Esophagus muscularis mucosa (tissue), 4 donors: ENCODE results near the gene ADCY5. TPM values are rescaled to one million over a fixed set of nuclear protein-coding genes. Genes with fewer than 3 reads are reported as not detected.

Source experiments
- DNase-seq: peaks from one replicate; pipeline ENCODE4 v3.0.0-alpha.2; 2017; ENCODE audit errors: extremely low spot score
- H3K27ac ChIP-seq, 4 donors: fragments of 200-600 bp; sonication (generic); replicated peaks in 1 of 4; 1 replicate in 3 of 4; 2 replicates in 1 of 4; pipeline ENCODE4 v1.5.1; 2016 to 2019; ENCODE audit warnings: mild to moderate bottlenecking in 1 of 4
- H3K27me3 ChIP-seq, 4 donors: fragments of 200-600 bp; sonication (generic); one replicate each; pipeline versions ENCODE4 v1.5.1 to v1.6.0; 2016 to 2019
- H3K36me3 ChIP-seq, 4 donors: fragments of 200-600 bp; sonication (generic); one replicate each; pipeline ENCODE4 v1.5.1; 2016 to 2019
- H3K4me1 ChIP-seq, 4 donors: fragments of 200-600 bp; sonication (generic); one replicate each; pipeline ENCODE4 v1.5.1; 2016 to 2019
- H3K4me3 ChIP-seq, 4 donors: fragments of 200-600 bp; sonication (generic); 1 replicate in 2 of 4; 2 replicates in 2 of 4; pipeline ENCODE4 v1.5.1; 2016 to 2019; ENCODE audit warnings: mild to moderate bottlenecking in 4 of 4, moderate library complexity in 1 of 4
- H3K9me3 ChIP-seq, 4 donors: fragments of 200-600 bp; sonication (generic); 1 replicate in 3 of 4; 2 replicates in 1 of 4; pipeline ENCODE4 v1.5.1; 2016 to 2019
- CTCF ChIP-seq, 3 experiments: fragments of 200-600 bp in 2 of 3; fragments of 450-650 bp in 1 of 3; sonication (generic) in 2 of 3; IDR thresholded peaks; one replicate each; pipeline ENCODE4 v1.5.1; 2017 to 2019; ENCODE audit warnings: antibody characterized with exemption in 3 of 3, mild to moderate bottlenecking in 2 of 3, moderate library complexity in 1 of 3
- EP300 ChIP-seq: sonication (generic); formaldehyde crosslinking; IDR thresholded peaks from one replicate; pipeline ENCODE4 v1.6.1; 2017; ENCODE audit warnings: antibody characterized with exemption
- POLR2A ChIP-seq: fragments of 450-650 bp; IDR thresholded peaks from one replicate; pipeline ENCODE4 v1.6.1; 2017; ENCODE audit warnings: antibody characterized with exemption, moderate library complexity, mild to moderate bottlenecking, low read depth
- POLR2AphosphoS5 ChIP-seq, 2 donors: sonication (generic); formaldehyde crosslinking; IDR thresholded peaks; one replicate each; pipeline ENCODE4 v1.6.1; 2017; ENCODE audit warnings: antibody characterized with exemption in 2 of 2
- WGBS: methylation state at CpG from one replicate; pipeline ENCODE4 v1.1.5; 2018; 5-methylcytosine and 5-hydroxymethylcytosine counted together
- intact Hi-C: fragments of 100-400 bp; cut with DNase I; formaldehyde crosslinking; loops from one replicate; pipeline ENCODE4 v1.15.1; 2023
- total RNA-seq, 4 donors: library from RNA; depleted of rRNA; stranded (reverse); fragments of >200 nt; gene quantifications; one replicate each; pipeline versions ENCODE4 v1.1.0 to v1.2.1, GENCODE V29; 2016

Gene ADCY5
- total RNA-seq, 4 donors from 2014 or later = 133 to 228 (median 189) TPM

DNA sequence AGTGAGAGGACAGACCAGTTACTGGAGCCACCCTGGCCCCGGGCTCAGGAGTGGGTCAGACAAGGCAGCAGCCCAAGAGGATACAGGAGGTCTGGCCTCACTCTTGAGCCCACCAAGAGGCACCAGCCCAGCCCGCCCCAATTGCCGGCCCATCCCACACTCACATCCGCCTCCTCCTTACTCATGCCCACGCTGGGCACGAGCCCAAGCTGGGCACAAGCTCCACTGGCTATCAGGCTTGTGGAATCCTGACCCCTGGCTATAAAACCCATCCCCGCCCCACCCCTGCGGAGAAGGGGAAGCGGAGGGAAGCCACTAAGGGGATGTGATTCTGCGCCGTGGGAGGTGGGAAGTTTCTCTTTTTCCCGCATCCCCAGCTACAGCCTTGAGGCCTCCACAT, 25.9 kb downstream of the ADCY5 start:
- 58% methylated on average over 6 of the region's 12 CpGs for WGBS
- no peaks in the 10 kb centered on the region for H3K9me3 ChIP-seq
- peak overlapping the region in 1 of 4 donors; percentile 1 for H3K4me3 ChIP-seq
- no peaks in the 10 kb centered on the region for H3K27me3 ChIP-seq
- no peaks in the 10 kb centered on the region for H3K36me3 ChIP-seq
- intact Hi-C loops = no loop called here
- peak overlapping the region; percentile 91 to 97 (median 94) for H3K27ac ChIP-seq
- TF ChIP-seq EP300 = no peak
- TF ChIP-seq POLR2AphosphoS5 (IDR thresholded peaks at IDR 0.05) = peak; percentile 20 to 53
- no peak for TF ChIP-seq POLR2A
- TF ChIP-seq CTCF (IDR thresholded peaks at IDR 0.05) = no peak
- no peak for DNase-seq
- peaks cover 85 to 100% (median 99%) of the 10 kb centered on the region in 4 donors for H3K4me1 ChIP-seq

DNA sequence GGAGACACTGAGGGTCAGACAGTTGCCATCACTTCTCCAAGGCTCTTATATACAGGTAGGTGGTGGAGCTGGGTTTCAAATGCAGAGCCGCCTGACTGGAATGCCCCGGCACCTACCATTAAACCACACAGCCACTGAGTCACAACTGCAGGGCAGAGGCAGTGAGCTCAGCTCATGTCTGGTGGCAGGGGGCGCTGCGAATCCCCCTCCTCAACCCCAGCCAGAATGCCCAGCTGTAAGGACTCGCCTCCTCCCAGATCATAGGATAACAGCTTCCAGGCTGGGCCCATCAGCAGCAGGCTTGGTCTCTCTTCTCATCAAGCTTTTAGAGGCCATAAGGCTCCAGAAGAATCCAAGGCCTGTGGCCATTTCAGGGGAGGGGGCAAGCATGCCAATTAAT, 26.4 kb downstream of the ADCY5 start:
- intact Hi-C loops = no loop called here
- TF ChIP-seq POLR2AphosphoS5 (IDR thresholded peaks at IDR 0.05) (no peak), CTCF (IDR thresholded peaks at IDR 0.05) (no peak), EP300 (no peak), POLR2A (no peak)
- no peaks in the 10 kb centered on the region for H3K27me3 ChIP-seq
- H3K4me3 ChIP-seq = no peak overlapping the region
- 87% methylated on average over 5 of the region's 5 CpGs for WGBS
- H3K9me3 ChIP-seq = no peaks in the 10 kb centered on the region
- peaks cover 84 to 100% (median 100%) of the 10 kb centered on the region in 4 donors for H3K4me1 ChIP-seq
- no peak for DNase-seq
- peak overlapping the region; percentile 91 to 97 (median 94) for H3K27ac ChIP-seq
- H3K36me3 ChIP-seq = no peaks in the 10 kb centered on the region

- Histone ChIP-seq H3K4me1 (peaks cover 86 to 100% (median 100%) of the 10 kb centered on the region in 4 donors), H3K9me3 (no peaks in the 10 kb centered on the region), H3K27me3 (no peaks in the 10 kb centered on the region), H3K27ac (peak overlapping the region; percentile 91 to 97 (median 94)), H3K4me3 (no peak overlapping the region), H3K36me3 (no peaks in the 10 kb centered on the region)
- 59% methylated on average over 6 of the region's 6 CpGs for WGBS
- TF ChIP-seq POLR2A (no peak), EP300 (no peak), POLR2AphosphoS5 (IDR thresholded peaks at IDR 0.05) (no peak), CTCF (IDR thresholded peaks at IDR 0.05) (no peak)
- DNase-seq = no peak
- intact Hi-C loops = no loop called here
These were observed 27.3 kb downstream of the ADCY5 start for GRCh38 chr3:123421353-123422174.

DNA sequence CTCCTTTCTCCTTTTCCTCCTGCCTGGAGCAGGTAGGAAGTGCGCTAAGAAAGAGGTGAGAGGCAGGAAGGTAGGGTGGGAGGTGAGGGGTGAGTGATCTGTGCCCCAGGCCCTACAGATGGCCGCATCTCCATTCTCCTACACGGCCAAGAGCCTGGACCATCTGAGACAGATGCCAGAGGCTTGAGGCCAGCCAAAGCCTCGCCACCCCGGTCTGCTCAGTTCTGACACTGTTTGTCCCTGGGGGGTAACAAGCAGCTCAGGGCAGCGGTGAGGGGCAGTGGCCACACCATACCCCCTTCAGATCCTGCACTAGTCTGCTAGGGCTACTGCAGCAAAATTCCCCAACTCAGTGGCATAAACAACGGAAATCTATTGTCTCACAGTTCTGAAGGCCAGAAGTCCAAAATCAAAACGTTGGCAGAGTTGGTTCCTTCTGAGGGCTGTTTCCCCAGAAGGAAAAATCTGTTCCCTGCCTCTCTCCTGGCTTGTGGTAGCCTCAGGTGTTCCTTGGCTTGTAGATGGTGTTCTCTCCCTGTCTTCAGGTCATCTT, 28.4 kb downstream of the ADCY5 start:
- Histone ChIP-seq H3K27me3 (no peaks in the 10 kb centered on the region), H3K4me1 (peaks cover 86 to 100% (median 100%) of the 10 kb centered on the region in 4 donors), H3K36me3 (no peaks in the 10 kb centered on the region), H3K27ac (peak overlapping the region; percentile 91 to 97 (median 94)), H3K9me3 (no peaks in the 10 kb centered on the region), H3K4me3 (no peak overlapping the region)
- 71% methylated on average over 8 of the region's 8 CpGs for WGBS
- intact Hi-C loops = no loop called here
- TF ChIP-seq POLR2AphosphoS5 (IDR thresholded peaks at IDR 0.05) (no peak), POLR2A (no peak), CTCF (IDR thresholded peaks at IDR 0.05) (no peak), EP300 (no peak)
- no peak for DNase-seq
